HepG2 (cell line): ENCODE measurements around the gene FGF21. TPM values are rescaled to one million over a fixed set of nuclear protein-coding genes. Genes with fewer than 3 reads are reported as not detected.
A peak's percentile ranks its signal among the peaks of the same experiment; 100 is the strongest.

Experiments
- ATAC-seq: fragments of 200-7000 bp; cut with Tn5 transposase; 3 replicates; pipeline ENCODE4 v1.9.1; 2020; ENCODE audit warnings: mild to moderate bottlenecking, moderate library complexity
- BruUV-seq: library from RNA; stranded (reverse); fragments of 400-500 nt; replicated peaks from 2 replicates; lab custom pipeline; 2021; lab: Mats Ljungman, UMichigan
- CTCF ChIA-PET: fragments of 300-600 bp; formaldehyde crosslinking; extraction: SDS; loops from one replicate; lab custom pipeline; 2021; ENCODE audit warnings: low total read pairs, inconsistent platforms, low intra/inter-chr PET ratio; lab: Yijun Ruan, JAX
- POLR2A ChIA-PET: fragments of 350-600 bp; sonication (Branson Sonifier 250); formaldehyde crosslinking; loops from one replicate; lab custom pipeline; 2020; ENCODE audit warnings: antibody characterized with exemption, inconsistent platforms; lab: Yijun Ruan, JAX
- DNase-seq: peaks from one replicate; pipeline ENCODE4 v3.0.0-alpha.2; 2015; ENCODE audit warnings: low spot score
- FAIRE-seq: peaks from 3 replicates; lab custom pipeline; 2011; peaks lifted over from hg19 to GRCh38; lab: Jason Lieb, UNC
- H2AFZ ChIP-seq: one replicate; pipeline ENCODE4 v1.6.1; 2011; ENCODE audit warnings: low read length, inconsistent platforms
- H3K27ac ChIP-seq: fragments of 300-600 bp; 3 replicates; pipeline ENCODE4 v1.8.0; 2011; ENCODE audit warnings: mixed run types, mild to moderate bottlenecking, mixed read lengths, low read length, inconsistent platforms; ENCODE audit not compliant: insufficient read depth; ENCODE audit errors: extremely low read length
- H3K27me3 ChIP-seq, 2 experiments: fragments of 200-600 bp in 1 of 2; 2 replicates in 1 of 2; 3 replicates in 1 of 2; pipeline versions ENCODE4 v1.6.0 to v1.8.0; 2011; ENCODE audit warnings: low read length in 2 of 2, mild to moderate bottlenecking in 2 of 2, moderate library complexity in 2 of 2, inconsistent platforms in 1 of 2; ENCODE audit not compliant: insufficient read depth in 2 of 2, control insufficient read depth in 1 of 2
- H3K36me3 ChIP-seq, 2 experiments: fragments of 200-600 bp in 1 of 2; replicated peaks in 1 of 2; 2 replicates in 1 of 2; 3 replicates in 1 of 2; pipeline versions ENCODE4 v1.5.1 to v1.8.0; 2011; ENCODE audit warnings: low read length in 2 of 2, inconsistent platforms in 1 of 2; ENCODE audit not compliant: insufficient read depth in 2 of 2, control insufficient read depth in 1 of 2
- H3K4me1 ChIP-seq: 2 replicates; pipeline ENCODE4 v1.5.1; 2012; ENCODE audit warnings: low read length, inconsistent platforms; ENCODE audit not compliant: insufficient read depth
- H3K4me2 ChIP-seq: 2 replicates; pipeline ENCODE4 v1.6.0; 2011; ENCODE audit warnings: low read depth, low read length, inconsistent platforms
- H3K4me3 ChIP-seq, 3 experiments: fragments of 200-600 bp in 1 of 3; sonication (generic), shearing (Covaris generic) in 1 of 3; replicated peaks in 1 of 3; 2 replicates each; pipeline ENCODE4 v1.5.1; 2011 to 2016; ENCODE audit warnings: low read length in 3 of 3, inconsistent platforms in 2 of 3, low read depth in 2 of 3, mild to moderate bottlenecking in 2 of 3, control low read depth in 1 of 3, mixed read lengths in 1 of 3; ENCODE audit not compliant: insufficient read depth in 1 of 3
- H3K79me2 ChIP-seq: one replicate; pipeline ENCODE4 v1.6.1; 2011; ENCODE audit warnings: low read length, inconsistent platforms; ENCODE audit not compliant: insufficient read depth
- H3K9ac ChIP-seq: 2 replicates; pipeline ENCODE4 v1.6.0; 2011; ENCODE audit warnings: mild to moderate bottlenecking, low read depth, low read length, inconsistent platforms; ENCODE audit not compliant: insufficient read depth
- H3K9me3 ChIP-seq: 2 replicates; pipeline ENCODE4 v1.5.1; 2012; ENCODE audit warnings: mild to moderate bottlenecking, low read length
- H4K20me1 ChIP-seq: 2 replicates; pipeline ENCODE4 v1.6.0; 2011; ENCODE audit warnings: inconsistent platforms, mild to moderate bottlenecking, low read length, moderate library complexity; ENCODE audit not compliant: insufficient read depth
- ARNT2 ChIP-seq: sonication (generic); formaldehyde crosslinking; IDR thresholded peaks from 2 replicates; pipeline ENCODE4 v1.8.0; 2022; ENCODE audit warnings: mild to moderate bottlenecking, low read depth, missing genetic modification reagents, moderate library complexity
- FOXP4 ChIP-seq: sonication (generic); formaldehyde crosslinking; IDR thresholded peaks from 2 replicates; pipeline ENCODE4 v1.4.0; 2020; ENCODE audit warnings: missing genetic modification reagents
- GPN1 ChIP-seq: sonication (generic); formaldehyde crosslinking; IDR thresholded peaks from 2 replicates; pipeline ENCODE4 v1.5.1; 2020; ENCODE audit warnings: missing genetic modification reagents, borderline replicate concordance
- SNAPC2 ChIP-seq: sonication (generic); formaldehyde crosslinking; IDR thresholded peaks from 2 replicates; pipeline ENCODE4 v1.8.1; 2022; ENCODE audit warnings: mild to moderate bottlenecking, missing genetic modification reagents
- ZFY ChIP-seq: sonication (generic); formaldehyde crosslinking; IDR thresholded peaks from 2 replicates; pipeline ENCODE4 v1.4.0; 2020; ENCODE audit warnings: missing genetic modification reagents
- ZSCAN29 ChIP-seq: sonication (generic); formaldehyde crosslinking; conservative IDR thresholded peaks from 2 replicates; pipeline ENCODE4 v1.4.0; 2020; ENCODE audit warnings: mild to moderate bottlenecking, missing genetic modification reagents
- WGBS: methylation state at CpG from one replicate; pipeline ENCODE4 v1.1.6; 2017; ENCODE audit warnings: low lambda C conversion rate; 5-methylcytosine and 5-hydroxymethylcytosine counted together
- in situ Hi-C: cut with HindIII; loops from 2 replicates; pipeline ENCODE4 v1.10.0; 2017; ENCODE audit warnings: low pct_unique_long_range_greater_than_20kb; ENCODE audit not compliant: extremely low pct_ligation_motif_present
- intact Hi-C: fragments of 100-400 bp; cut with micrococcal nuclease; formaldehyde crosslinking; loops from one replicate; pipeline ENCODE4 v1.10.0; 2022; ENCODE audit not compliant: unreplicated experiment
- polyA plus RNA-seq, 8 experiments: library from polyadenylated mRNA; depleted of rRNA in 3 of 8; stranded (reverse) in 7 of 8; unstranded in 1 of 8; fragments of >200 nt; fragmentation: Illumina TruSeq in 4 of 8; extraction: Trizol in 4 of 8; gene quantifications; 2 replicates each; pipeline versions ENCODE4 v1.2.1 to v1.2.3, GENCODE V29; 2011 to 2016; ENCODE audit warnings: low read depth in 4 of 8, missing spikeins in 1 of 8, mixed read lengths in 1 of 8; ENCODE audit not compliant: insufficient read depth in 1 of 8
- total RNA-seq, 5 experiments: library from RNA; depleted of rRNA; stranded (reverse); fragments of >200 nt; fragmentation: Illumina TruSeq; extraction: Trizol; gene quantifications; 2 replicates each; pipeline ENCODE4 v1.2.3, GENCODE V29; 2016; ENCODE audit warnings: low read depth in 1 of 5
- TF ChIP-seq, protein P1 (sequence below): IDR thresholded peaks from 2 replicates; pipeline ENCODE4 v1.6.1; 2018; ENCODE audit warnings: missing genetic modification reagents

FGF21 gene
- total and polyA plus RNA-seq, 2 of the 13 experiments (the other 11 are each of a cell fraction or from before 2014, with no cell fraction given) = 0.17 TPM; not detected in 1

- TF ChIP-seq, protein P1, sequence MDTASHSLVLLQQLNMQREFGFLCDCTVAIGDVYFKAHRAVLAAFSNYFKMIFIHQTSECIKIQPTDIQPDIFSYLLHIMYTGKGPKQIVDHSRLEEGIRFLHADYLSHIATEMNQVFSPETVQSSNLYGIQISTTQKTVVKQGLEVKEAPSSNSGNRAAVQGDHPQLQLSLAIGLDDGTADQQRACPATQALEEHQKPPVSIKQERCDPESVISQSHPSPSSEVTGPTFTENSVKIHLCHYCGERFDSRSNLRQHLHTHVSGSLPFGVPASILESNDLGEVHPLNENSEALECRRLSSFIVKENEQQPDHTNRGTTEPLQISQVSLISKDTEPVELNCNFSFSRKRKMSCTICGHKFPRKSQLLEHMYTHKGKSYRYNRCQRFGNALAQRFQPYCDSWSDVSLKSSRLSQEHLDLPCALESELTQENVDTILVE = no peak
- TF ChIP-seq ZFY (peak; percentile 39; the same call in 1 of the 2 replicates), ZSCAN29 (CRISPR knock-in tag) (no peak), SNAPC2 (CRISPR knock-in tag) (no peak), GPN1 (no peak)
Measured at GRCh38 chr19:48755084-48755641, at the start of gene FGF21 (continued).

- WGBS = 88% methylated on average over 11 of the region's 11 CpGs
Measured at GRCh38 chr19:48708471-48708870, 46.9 kb upstream of the FGF21 start.

More at GRCh38 chr19:48708471-48708870, 46.9 kb upstream of the FGF21 start:
- Histone ChIP-seq H3K36me3 (no peaks in the 10 kb centered on the region), H3K4me2 (no peak overlapping the region), H4K20me1 (no peaks in the 10 kb centered on the region), H3K27me3 (no peaks in the 10 kb centered on the region), H3K4me3 (no peak overlapping the region), H3K27ac (no peak overlapping the region), H2AFZ (no peak overlapping the region), H3K9me3 (peaks cover 4% of the 10 kb centered on the region; the same call in 1 of the 2 replicates), H3K79me2 (no peaks in the 10 kb centered on the region), H3K4me1 (peaks cover 17% of the 10 kb centered on the region; the same call in 1 of the 2 replicates), H3K9ac (no peak overlapping the region)
- CTCF ChIA-PET = no interaction called here
- ATAC-seq (no peak), FAIRE-seq (no peak), DNase-seq (no peak)
- POLR2A ChIA-PET = no interaction called here
- in situ Hi-C loops (no loop called here), intact Hi-C loops (no loop called here)
- no peak for TF ChIP-seq FOXP4
- no peak for TF ChIP-seq ARNT2 (CRISPR knock-in tag)
- BruUV-seq = no TSS peak
